Parathyroid adenoma (tissue), 2 donors: Measurements from ENCODE around the gene CASP3.
"Not testable (repeated sequence)": the region's sequence is repeated elsewhere in the genome, so short reads cannot be mapped to it uniquely, and the experiment has no call there.

Experiments
- H2AFZ ChIP-seq: fragments of 300-600 bp; sonication (generic); one replicate; pipeline ENCODE4 v1.7.0; 2017; ENCODE audit warnings: antibody characterized with exemption, mild to moderate bottlenecking
- H3K27ac ChIP-seq: fragments of 300-600 bp; sonication (generic); one replicate; pipeline ENCODE4 v1.7.0; 2017
- H3K27me3 ChIP-seq: fragments of 300-600 bp; sonication (generic); one replicate; pipeline ENCODE4 v1.7.0; 2017; ENCODE audit warnings: low read length; ENCODE audit not compliant: control insufficient read depth, insufficient read depth
- H3K36me3 ChIP-seq: fragments of 300-600 bp; sonication (generic); one replicate; pipeline ENCODE4 v1.7.0; 2017; ENCODE audit warnings: low read length; ENCODE audit not compliant: control insufficient read depth, insufficient read depth
- H3K4me1 ChIP-seq: fragments of 300-600 bp; sonication (generic); one replicate; pipeline ENCODE4 v1.7.0; 2017; ENCODE audit warnings: control low read depth
- H3K4me2 ChIP-seq: fragments of 300-600 bp; sonication (generic); one replicate; pipeline ENCODE4 v1.7.0; 2017; ENCODE audit warnings: low read length
- H3K4me3 ChIP-seq: fragments of 300-600 bp; sonication (generic); one replicate; pipeline ENCODE4 v1.7.0; 2017; ENCODE audit warnings: low read depth, low read length
- H3K79me2 ChIP-seq: fragments of 300-600 bp; sonication (generic); one replicate; pipeline ENCODE4 v1.7.0; 2017; ENCODE audit warnings: control low read depth
- H3K9ac ChIP-seq: fragments of 300-600 bp; sonication (generic); one replicate; pipeline ENCODE4 v1.7.0; 2017; ENCODE audit warnings: mild to moderate bottlenecking
- H3K9me3 ChIP-seq: fragments of 300-600 bp; sonication (generic); one replicate; pipeline ENCODE4 v1.7.0; 2017; ENCODE audit warnings: low read length; ENCODE audit not compliant: control insufficient read depth
- CTCF ChIP-seq: fragments of 300-600 bp; sonication (generic); IDR thresholded peaks from one replicate; pipeline ENCODE4 v1.7.0; 2017; ENCODE audit warnings: antibody characterized with exemption, mild to moderate bottlenecking
- donor health status: primary hyperparathyroidism.

Gene CASP3

GRCh38 chr4:184666670-184667069 is 17.4 kb upstream of the CASP3 start:
- Histone ChIP-seq H3K27me3 (no peaks in the 10 kb centered on the region), H3K27ac (no peak overlapping the region), H3K9ac (no peak overlapping the region), H3K4me3 (no peak overlapping the region), H3K9me3 (no peaks in the 10 kb centered on the region), H3K79me2 (no peaks in the 10 kb centered on the region), H3K36me3 (no peaks in the 10 kb centered on the region), H3K4me1 (peaks cover 6% of the 10 kb centered on the region), H2AFZ (no peak overlapping the region), H3K4me2 (no peak overlapping the region)
- TF ChIP-seq CTCF, result no peak

GRCh38 chr4:184664445-184665210 is 15.4 kb upstream of the CASP3 start:
- no peak overlapping the region for H3K9ac ChIP-seq
- H3K4me2 ChIP-seq, result no peak overlapping the region
- H3K27me3 ChIP-seq, result no peaks in the 10 kb centered on the region
- no peaks in the 10 kb centered on the region for H3K79me2 ChIP-seq
- no peak overlapping the region for H3K4me3 ChIP-seq
- H2AFZ ChIP-seq, result no peak overlapping the region
- no peaks in the 10 kb centered on the region for H3K36me3 ChIP-seq
- H3K4me1 ChIP-seq, result peaks cover 6% of the 10 kb centered on the region
- no peak overlapping the region for H3K27ac ChIP-seq
- no peak for TF ChIP-seq CTCF
- no peaks in the 10 kb centered on the region for H3K9me3 ChIP-seq

- no peak overlapping the region for H3K4me2 ChIP-seq
- no peak overlapping the region for H3K27ac ChIP-seq
- no peaks in the 10 kb centered on the region for H3K36me3 ChIP-seq
- H3K4me3 ChIP-seq, result no peak overlapping the region
- H3K4me1 ChIP-seq, result no peaks in the 10 kb centered on the region
- no peaks in the 10 kb centered on the region for H3K9me3 ChIP-seq
- TF ChIP-seq CTCF, result no peak
- no peaks in the 10 kb centered on the region for H3K79me2 ChIP-seq
- no peak overlapping the region for H3K9ac ChIP-seq
- H3K27me3 ChIP-seq, result no peaks in the 10 kb centered on the region
- no peak overlapping the region for H2AFZ ChIP-seq
Measured at GRCh38 chr4:184662236-184662635, 13.0 kb upstream of the CASP3 start.

- no peak overlapping the region for H3K9ac ChIP-seq
- no peaks in the 10 kb centered on the region for H3K27me3 ChIP-seq
- H3K4me1 ChIP-seq, result no peaks in the 10 kb centered on the region
- no peak overlapping the region for H3K4me2 ChIP-seq
- H2AFZ ChIP-seq, result no peak overlapping the region
- no peaks in the 10 kb centered on the region for H3K36me3 ChIP-seq
- no peak overlapping the region for H3K4me3 ChIP-seq
- TF ChIP-seq CTCF, result no peak
- no peaks in the 10 kb centered on the region for H3K9me3 ChIP-seq
- no peaks in the 10 kb centered on the region for H3K79me2 ChIP-seq
- H3K27ac ChIP-seq, result no peak overlapping the region
Measured at GRCh38 chr4:184660978-184661377, 11.7 kb upstream of the CASP3 start.

- H3K4me1 ChIP-seq, H3K4me2 ChIP-seq, H3K79me2 ChIP-seq, H3K4me3 ChIP-seq, H3K27me3 ChIP-seq, H3K27ac ChIP-seq, H3K36me3 ChIP-seq, H3K9me3 ChIP-seq, H3K9ac ChIP-seq, H2AFZ ChIP-seq: not testable (repeated sequence)
Measured at GRCh38 chr4:184657820-184658219, 8.6 kb upstream of the CASP3 start.
